HepG2 (cell line): ENCODE data around the gene CYB5R3. TPM values are rescaled to one million over a fixed set of nuclear protein-coding genes. Genes with fewer than 3 reads are reported as not detected.

Experiments
- ARID5B ChIP-seq: IDR thresholded peaks from 2 replicates; pipeline ENCODE4 v1.4.0; 2020; ENCODE audit warnings: mild to moderate bottlenecking, missing genetic modification reagents
- CC2D1A ChIP-seq: sonication (generic); formaldehyde crosslinking; IDR thresholded peaks from 2 replicates; pipeline ENCODE4 v1.8.1; 2023; ENCODE audit warnings: mild to moderate bottlenecking, missing genetic modification reagents
- CENPT ChIP-seq: sonication (generic); formaldehyde crosslinking; IDR thresholded peaks from 2 replicates; pipeline ENCODE4 v1.8.0; 2022; ENCODE audit warnings: low read depth, mild to moderate bottlenecking, moderate library complexity, missing genetic modification reagents
- HMGXB4 ChIP-seq, 2 experiments: sonication (generic) in 1 of 2; formaldehyde crosslinking in 1 of 2; IDR thresholded peaks; 2 replicates each; pipeline versions ENCODE4 v1.4.0 to v1.6.1; 2018 to 2020; ENCODE audit warnings: missing genetic modification reagents in 2 of 2, borderline replicate concordance in 1 of 2, low read depth in 1 of 2, mild to moderate bottlenecking in 1 of 2, missing biosample characterization in 1 of 2
- MBNL3 ChIP-seq: fragments of 250-450 bp; sonication (Bioruptor Pico); conservative IDR thresholded peaks from 2 replicates; pipeline ENCODE4 v1.8.0; 2022; ENCODE audit warnings: mild to moderate bottlenecking, inconsistent platforms
- PAX8 ChIP-seq: sonication (generic); formaldehyde crosslinking; IDR thresholded peaks from 2 replicates; pipeline ENCODE4 v1.8.0; 2022; ENCODE audit warnings: mild to moderate bottlenecking, missing genetic modification reagents, borderline replicate concordance
- PLRG1 ChIP-seq: fragments of 450-650 bp; conservative IDR thresholded peaks from 2 replicates; pipeline ENCODE4 v1.6.1; 2016
- SNAPC2 ChIP-seq: sonication (generic); formaldehyde crosslinking; IDR thresholded peaks from 2 replicates; pipeline ENCODE4 v1.8.1; 2022; ENCODE audit warnings: mild to moderate bottlenecking, missing genetic modification reagents
- SOX13 ChIP-seq, 3 experiments: fragments of 450-650 bp in 1 of 3; sonication (generic) in 1 of 3; formaldehyde crosslinking in 1 of 3; IDR thresholded peaks in 2 of 3; conservative IDR thresholded peaks in 1 of 3; 2 replicates each; pipeline versions ENCODE4 v1.5.0 to v1.6.1; 2016 to 2020; ENCODE audit warnings: antibody characterized with exemption in 1 of 3, mild to moderate bottlenecking in 1 of 3, missing compliant biosample characterization in 1 of 3, missing genetic modification reagents in 1 of 3, moderate library complexity in 1 of 3
- SP4 ChIP-seq: sonication (generic); formaldehyde crosslinking; IDR thresholded peaks from 2 replicates; pipeline ENCODE4 v1.8.1; 2023; ENCODE audit warnings: mild to moderate bottlenecking, missing genetic modification reagents
- ZBTB33 ChIP-seq: sonication (generic); formaldehyde crosslinking; IDR thresholded peaks from 2 replicates; pipeline ENCODE4 v1.4.0; 2020; ENCODE audit warnings: missing genetic modification reagents
- ZBTB38 ChIP-seq: sonication (generic); formaldehyde crosslinking; IDR thresholded peaks from 2 replicates; pipeline ENCODE4 v1.5.1; 2020; ENCODE audit warnings: mild to moderate bottlenecking, missing genetic modification reagents
- ZNF136 ChIP-seq: sonication (generic); formaldehyde crosslinking; IDR thresholded peaks from 2 replicates; pipeline ENCODE4 v1.8.1; 2022; ENCODE audit warnings: low read depth, mild to moderate bottlenecking, moderate library complexity, missing genetic modification reagents
- ZNF263 ChIP-seq: sonication (generic); formaldehyde crosslinking; IDR thresholded peaks from 2 replicates; pipeline ENCODE4 v1.4.0; 2020; ENCODE audit warnings: missing genetic modification reagents
- ZNF33A ChIP-seq: sonication (generic); formaldehyde crosslinking; IDR thresholded peaks from 2 replicates; pipeline ENCODE4 v1.5.1; 2020; ENCODE audit warnings: missing genetic modification reagents, mild to moderate bottlenecking, moderate library complexity, borderline replicate concordance
- ZNF343 ChIP-seq: sonication (generic); formaldehyde crosslinking; IDR thresholded peaks from 2 replicates; pipeline ENCODE4 v1.4.0; 2020; ENCODE audit warnings: mild to moderate bottlenecking, missing genetic modification reagents
- ZNF350 ChIP-seq: sonication (generic); formaldehyde crosslinking; IDR thresholded peaks from 2 replicates; pipeline ENCODE4 v1.4.0; 2020; ENCODE audit warnings: mild to moderate bottlenecking, low read depth, missing genetic modification reagents, borderline replicate concordance
- ZNF780A ChIP-seq: sonication (generic); formaldehyde crosslinking; IDR thresholded peaks from 2 replicates; pipeline ENCODE4 v1.8.0; 2022; ENCODE audit warnings: mild to moderate bottlenecking, missing genetic modification reagents, moderate library complexity
- ZNF841 ChIP-seq: sonication (generic); formaldehyde crosslinking; IDR thresholded peaks from 2 replicates; pipeline ENCODE4 v1.8.1; 2023; ENCODE audit warnings: missing genetic modification reagents, borderline replicate concordance
- polyA plus RNA-seq, 8 experiments: library from polyadenylated mRNA; depleted of rRNA in 3 of 8; stranded (reverse) in 7 of 8; unstranded in 1 of 8; fragments of >200 nt; fragmentation: Illumina TruSeq in 4 of 8; extraction: Trizol in 4 of 8; gene quantifications; 2 replicates each; pipeline versions ENCODE4 v1.2.1 to v1.2.3, GENCODE V29; 2011 to 2016; ENCODE audit warnings: low read depth in 4 of 8, missing spikeins in 1 of 8, mixed read lengths in 1 of 8; ENCODE audit not compliant: insufficient read depth in 1 of 8
- total RNA-seq, 5 experiments: library from RNA; depleted of rRNA; stranded (reverse); fragments of >200 nt; fragmentation: Illumina TruSeq; extraction: Trizol; gene quantifications; 2 replicates each; pipeline ENCODE4 v1.2.3, GENCODE V29; 2016; ENCODE audit warnings: low read depth in 1 of 5

CYB5R3 gene
- total and polyA plus RNA-seq, 2 of the 13 experiments (the other 11 are each of a cell fraction or from before 2014, with no cell fraction given), result 32.4 to 305 TPM

GRCh38 chr22:42644422-42645340, 4.5 kb downstream of the CYB5R3 start (continued):
- TF ChIP-seq SOX13 (IDR thresholded peaks at IDR 0.05), result no peak
- peak in 1 of 2 experiments; percentile 50; a peak in 2 of 4 replicates for TF ChIP-seq SOX13 (CRISPR knock-in tag; conservative IDR thresholded peaks at IDR 0.05 in 1 of 2, IDR thresholded peaks at IDR 0.05 in 1 of 2)
- no peak for TF ChIP-seq HMGXB4 (CRISPR knock-in tag; IDR thresholded peaks at IDR 0.05; ENCODE audit: borderline replicate concordance in 1 of 2, low read depth in 1 of 2)
- TF ChIP-seq ARID5B, result peak; percentile 6; the same call in 1 of the 2 replicates
- peak; percentile 34; the same call in 1 of the 2 replicates for TF ChIP-seq ZBTB38 (CRISPR knock-in tag)
- TF ChIP-seq ZNF780A, result no peak
- peak; percentile 55; the same call in 1 of the 2 replicates for TF ChIP-seq SP4 (CRISPR knock-in tag)
- TF ChIP-seq PLRG1, result no peak
- no peak for TF ChIP-seq ZNF841 (CRISPR knock-in tag)
- no peak for TF ChIP-seq ZBTB33
- peak; percentile 72 for TF ChIP-seq ZNF263 (CRISPR knock-in tag)
- peak; percentile 5; the same call in 1 of the 2 replicates for TF ChIP-seq ZNF350 (CRISPR knock-in tag)
- TF ChIP-seq ZNF136 (CRISPR knock-in tag), result no peak
- TF ChIP-seq MBNL3 (CRISPR knock-in tag), result no peak
- no peak for TF ChIP-seq PAX8 (CRISPR knock-in tag)
- TF ChIP-seq ZNF33A (CRISPR knock-in tag), result no peak
- no peak for TF ChIP-seq CENPT (CRISPR knock-in tag)
- TF ChIP-seq CC2D1A (CRISPR knock-in tag), result no peak
- TF ChIP-seq SNAPC2, result no peak
- TF ChIP-seq ZNF343 (CRISPR knock-in tag), result 0 out of 2 replicates have a peak, but pooled peaks have one; percentile 14
